GM19035 (cell line): ENCODE data around the gene SLC22A3.
"Not testable (repeated sequence)": the region's sequence is repeated elsewhere in the genome, so short reads cannot be mapped to it uniquely, and the experiment has no call there.

Experiments used
- ATAC-seq: cut with Tn5 transposase; IDR thresholded peaks from one replicate; pipeline ENCODE4 v1.9.1; 2021; ENCODE audit not compliant: unreplicated experiment

The SLC22A3 gene

DNA sequence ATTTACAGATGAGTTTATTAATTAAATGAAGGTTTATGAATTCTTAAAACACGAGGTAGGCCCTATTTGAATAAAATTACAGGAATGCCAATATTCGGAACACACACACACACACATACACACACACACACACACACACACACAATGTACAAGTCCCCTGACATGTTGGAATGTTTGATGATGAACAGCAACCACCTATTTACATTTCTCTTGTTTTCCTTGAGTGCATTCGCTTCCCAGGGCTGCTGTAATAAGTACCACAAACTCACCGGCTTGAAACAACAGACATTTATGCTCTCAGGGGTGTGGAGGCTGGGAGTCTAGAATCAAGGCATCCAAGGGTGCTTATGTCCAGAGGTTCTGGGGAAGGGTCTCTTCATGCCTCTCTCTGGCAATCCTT, 90.3 kb downstream of the SLC22A3 start:
- no peak for ATAC-seq

DNA sequence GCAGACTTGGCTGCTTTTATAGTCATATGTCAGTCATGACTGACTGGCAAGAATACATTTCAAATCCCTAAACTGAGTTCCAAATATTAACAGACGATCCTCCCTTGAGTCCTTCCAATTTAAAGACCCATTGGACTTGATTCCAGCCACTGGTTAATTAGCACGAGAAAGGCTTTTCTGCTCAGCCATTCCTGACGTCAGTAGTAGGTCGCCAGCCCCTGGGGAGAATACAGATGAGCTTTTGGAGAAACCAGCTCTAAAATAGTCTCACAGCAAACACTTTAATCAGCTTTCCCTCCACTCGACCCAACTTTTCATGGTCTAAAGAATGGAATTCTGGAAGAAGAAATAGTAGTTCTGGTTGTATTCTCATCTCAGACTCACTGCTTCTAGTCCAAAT, 91.6 kb downstream of the SLC22A3 start:
- ATAC-seq, result no peak

DNA sequence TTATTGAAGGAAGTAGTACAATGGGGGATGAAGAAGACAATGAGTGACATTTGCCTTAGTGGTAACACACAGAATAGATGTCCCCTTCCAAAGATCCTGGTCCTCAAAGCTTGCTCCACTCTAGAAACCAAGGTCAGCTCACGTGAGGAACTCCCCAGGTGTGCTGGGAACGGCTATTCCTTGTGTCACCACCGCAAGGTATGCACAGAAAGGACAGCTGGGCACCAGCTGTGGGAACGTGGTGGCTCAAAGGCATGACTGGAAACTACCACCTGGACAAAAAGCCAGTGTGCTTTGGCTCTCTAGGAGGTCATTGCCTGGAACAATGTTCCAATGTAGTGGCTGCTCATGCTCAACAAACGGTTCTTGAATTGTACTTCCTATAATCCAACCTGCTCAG, 94.0 kb downstream of the SLC22A3 start:
- ATAC-seq, result no peak

DNA sequence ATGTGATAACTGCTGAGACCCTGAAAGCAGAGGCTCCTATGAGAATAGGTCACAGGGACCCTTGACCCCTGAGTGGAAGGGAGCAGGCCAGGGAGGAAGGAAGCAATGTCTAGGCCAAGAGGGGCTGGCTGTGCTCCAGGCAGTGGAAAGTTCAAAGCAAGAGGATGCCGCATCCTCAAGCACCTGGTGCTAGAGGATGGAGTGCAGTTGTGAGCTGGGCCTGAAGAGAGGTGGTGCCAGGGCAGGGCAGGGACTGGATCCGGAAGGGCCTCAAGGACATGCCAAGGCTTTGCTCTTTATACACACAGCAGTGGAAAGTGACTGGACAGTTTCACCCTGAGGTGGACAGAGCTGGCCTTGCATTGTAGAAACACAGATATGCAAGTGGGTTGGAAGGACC, 97.0 kb downstream of the SLC22A3 start:
- ATAC-seq, result no peak

DNA sequence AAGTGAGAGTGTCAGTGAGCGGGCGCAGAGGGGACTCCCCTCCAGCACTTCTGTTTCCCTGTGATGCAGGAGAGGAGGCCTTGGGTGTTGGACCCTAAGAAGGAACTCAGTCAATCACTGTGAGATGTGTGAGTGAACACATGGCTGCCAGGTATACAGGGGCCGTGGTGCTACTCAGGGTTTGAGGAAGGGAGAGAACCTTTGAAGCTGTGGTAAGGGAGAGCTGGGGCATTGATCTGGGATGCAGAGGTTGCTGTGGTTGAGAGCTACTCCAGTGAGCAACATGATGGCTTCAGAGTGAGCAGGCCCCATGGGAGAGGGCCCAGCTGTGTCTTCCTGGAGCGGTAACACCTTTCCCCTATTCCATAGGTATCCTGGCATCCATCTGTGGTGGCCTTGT, 99.2 kb downstream of the SLC22A3 start:
- no peak for ATAC-seq

DNA sequence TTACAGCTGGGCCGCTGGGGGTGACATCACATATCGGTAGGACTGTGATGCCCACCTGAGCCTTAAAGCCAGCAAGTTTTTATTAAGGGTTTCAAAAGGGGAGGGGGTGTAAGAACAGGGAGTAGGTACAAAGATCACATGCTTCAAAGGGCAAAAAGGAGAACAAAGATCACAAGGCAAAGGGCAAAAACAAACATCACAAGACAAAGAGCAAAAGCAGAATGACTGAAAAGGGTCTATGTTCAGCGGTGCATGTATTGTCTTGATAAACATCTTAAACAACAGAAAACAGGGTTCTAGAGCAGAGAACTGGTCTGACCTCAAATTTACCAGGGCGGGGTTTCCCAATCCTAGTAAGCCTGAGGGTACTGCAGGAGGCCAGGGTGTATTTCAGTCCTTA, 101.6 kb downstream of the SLC22A3 start:
- not testable (repeated sequence) for ATAC-seq

DNA sequence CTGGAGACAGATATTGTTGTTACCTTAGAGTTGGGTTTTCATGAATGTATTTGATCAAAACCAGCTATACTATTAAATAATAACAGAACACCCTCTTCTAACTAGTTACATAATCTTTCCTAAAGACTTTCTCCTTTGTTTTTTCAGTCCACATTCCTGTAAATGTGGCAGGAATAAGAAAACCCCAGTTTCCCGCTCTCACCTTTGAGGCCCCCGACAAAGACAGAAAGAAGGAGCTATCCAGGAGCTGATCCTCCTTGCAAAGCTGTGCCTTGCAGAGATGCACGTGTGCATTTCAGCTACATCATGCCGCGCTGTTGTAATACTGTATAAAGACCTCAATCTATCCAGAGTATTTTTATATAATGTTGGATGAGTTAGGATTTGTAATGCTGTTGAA, 102.7 kb downstream of the SLC22A3 start:
- no peak for ATAC-seq

DNA sequence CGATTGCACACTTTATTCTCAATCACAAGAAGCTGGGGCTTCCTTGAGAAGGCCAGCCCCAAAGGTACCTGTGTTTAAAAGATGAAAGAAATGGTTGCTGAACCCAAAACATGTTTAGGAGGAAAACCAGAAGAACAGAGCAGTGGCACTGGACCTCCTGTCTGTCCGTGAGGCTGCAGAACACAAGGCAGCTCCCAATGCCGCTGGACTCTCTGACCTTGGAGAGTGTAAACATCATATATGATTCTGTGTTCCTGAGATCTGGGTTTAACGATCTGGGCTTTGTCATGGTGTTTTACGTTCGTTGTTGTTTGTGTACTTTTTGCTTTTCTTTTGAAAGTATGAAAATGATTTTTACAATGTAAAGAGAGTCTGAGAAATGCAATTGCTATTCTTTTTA, 106.1 kb downstream of the SLC22A3 start:
- no peak for ATAC-seq

DNA sequence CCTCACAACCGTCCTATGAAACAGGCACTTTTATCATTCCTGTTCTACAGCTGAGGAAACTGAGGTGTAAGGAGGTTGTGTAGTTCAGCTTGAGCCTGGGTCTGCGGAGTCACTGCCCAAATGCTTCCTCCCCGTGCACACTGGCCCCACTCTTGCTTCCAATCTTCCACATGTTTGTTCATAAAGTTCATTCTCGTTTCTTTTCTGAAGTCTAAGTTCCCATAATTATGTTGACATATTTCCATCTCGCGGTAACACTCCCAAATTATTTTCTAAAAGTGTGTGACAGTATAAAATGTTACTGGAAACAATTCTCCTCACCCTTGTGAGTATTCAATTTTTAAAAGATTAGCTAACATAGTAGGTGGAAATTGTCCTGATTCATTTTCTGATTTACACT, 106.9 kb downstream of the SLC22A3 start:
- no peak for ATAC-seq

DNA sequence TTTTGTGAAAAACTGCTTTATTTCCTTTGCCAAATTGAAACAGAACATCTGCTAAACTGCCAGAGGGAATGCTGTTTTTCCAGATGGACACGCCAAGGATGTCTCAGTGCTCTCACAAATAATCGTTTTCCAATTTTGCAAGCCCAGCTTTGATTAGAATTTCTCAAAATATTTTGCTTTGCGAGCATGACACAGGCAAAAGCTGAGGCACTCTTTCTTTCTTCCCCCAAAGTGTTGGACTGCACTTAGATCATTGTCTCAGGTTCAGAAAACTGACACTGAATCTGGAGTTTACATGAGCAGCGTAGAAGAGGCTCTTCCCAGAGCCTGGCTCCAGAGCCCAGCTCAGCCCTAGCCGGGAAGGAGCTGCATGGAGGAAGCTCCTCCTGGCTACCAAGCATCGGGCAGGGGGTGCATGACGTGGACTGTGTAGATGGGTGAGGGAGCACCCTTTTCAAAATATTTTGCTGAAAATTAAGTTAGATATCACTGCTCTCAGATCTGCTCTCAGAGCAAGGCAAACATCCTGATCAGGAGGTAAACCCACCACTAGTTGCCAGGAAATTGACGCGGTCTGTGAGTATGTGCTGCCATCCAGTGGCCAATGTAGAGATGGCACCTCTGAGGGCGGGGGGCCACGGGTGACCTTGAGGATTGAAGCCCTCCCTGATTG, 107.5 kb downstream of the SLC22A3 start:
- peak; percentile 73 for ATAC-seq

DNA sequence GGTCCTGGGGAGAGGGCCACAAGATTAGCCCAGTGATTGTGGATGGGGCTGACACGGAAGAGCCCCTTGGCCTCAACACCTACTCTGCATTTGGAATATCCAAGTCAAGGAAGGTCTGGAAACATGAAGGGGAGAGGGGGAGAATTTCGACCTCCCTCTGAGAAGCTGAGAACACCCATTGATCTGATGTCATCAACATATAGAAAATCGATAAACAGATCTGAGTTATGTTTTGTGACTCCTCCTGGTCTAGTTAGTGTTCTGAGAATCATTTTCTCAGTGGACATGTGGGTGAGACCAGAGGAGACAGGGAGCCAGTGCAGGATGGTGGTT, 108.0 kb downstream of the SLC22A3 start:
- no peak for ATAC-seq

DNA sequence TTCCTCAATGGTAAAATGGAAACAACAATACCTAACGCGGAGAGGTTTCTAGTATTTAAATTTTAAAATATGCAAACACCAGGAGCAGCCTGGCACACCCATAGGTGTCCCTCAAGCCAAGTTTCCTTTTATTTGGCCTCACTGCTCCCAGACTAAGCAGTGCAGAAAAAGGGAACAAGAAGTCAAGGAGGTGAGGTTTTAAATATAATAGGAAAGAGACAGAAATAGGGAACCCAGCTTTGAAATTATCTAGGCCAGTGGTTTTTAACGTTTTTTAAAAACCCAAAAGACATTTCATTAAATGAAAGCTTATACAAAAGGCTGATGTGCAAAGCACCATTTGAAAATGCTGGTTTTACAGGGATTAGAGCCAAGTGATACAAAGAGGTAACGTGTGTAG, 109.6 kb downstream of the SLC22A3 start:
- no peak for ATAC-seq

DNA sequence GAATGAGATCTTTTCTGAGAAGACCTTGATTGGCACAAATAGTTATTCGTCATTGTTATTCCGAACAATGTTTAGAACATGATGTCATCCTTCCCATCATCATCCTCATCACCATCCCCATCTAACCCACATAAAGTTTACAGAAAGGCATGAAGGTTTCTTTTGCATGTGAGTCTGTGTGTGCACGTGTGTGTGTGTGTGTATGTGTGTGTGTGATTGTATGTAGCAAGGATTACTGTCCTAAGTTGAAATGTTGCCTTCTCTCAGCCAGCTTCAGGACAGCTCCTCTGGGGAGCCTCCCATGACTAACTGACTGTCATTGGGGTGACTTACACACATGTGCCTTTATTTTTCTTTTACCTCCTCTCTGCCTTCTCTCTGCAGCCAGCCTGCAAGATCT, 113.5 kb downstream of the SLC22A3 start:
- ATAC-seq, result no peak

DNA sequence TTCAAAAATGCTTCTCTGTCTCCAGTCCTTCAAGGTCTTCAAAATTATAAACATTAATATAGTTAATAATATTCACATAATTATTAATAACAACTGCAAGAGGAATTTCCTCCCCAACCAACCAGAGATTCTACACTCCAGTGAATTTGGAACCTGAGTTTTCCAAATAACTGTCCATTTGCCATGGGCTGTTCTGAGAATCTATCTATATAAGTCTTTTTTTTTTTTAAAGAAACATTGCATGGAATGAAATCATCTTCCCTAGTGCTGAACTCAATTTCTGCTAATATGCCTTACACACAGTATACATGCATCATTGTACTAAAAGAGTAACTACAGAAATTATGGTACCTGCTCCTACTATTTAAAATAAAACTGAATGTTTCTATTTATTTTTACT, 113.9 kb downstream of the SLC22A3 start:
- ATAC-seq, result no peak

DNA sequence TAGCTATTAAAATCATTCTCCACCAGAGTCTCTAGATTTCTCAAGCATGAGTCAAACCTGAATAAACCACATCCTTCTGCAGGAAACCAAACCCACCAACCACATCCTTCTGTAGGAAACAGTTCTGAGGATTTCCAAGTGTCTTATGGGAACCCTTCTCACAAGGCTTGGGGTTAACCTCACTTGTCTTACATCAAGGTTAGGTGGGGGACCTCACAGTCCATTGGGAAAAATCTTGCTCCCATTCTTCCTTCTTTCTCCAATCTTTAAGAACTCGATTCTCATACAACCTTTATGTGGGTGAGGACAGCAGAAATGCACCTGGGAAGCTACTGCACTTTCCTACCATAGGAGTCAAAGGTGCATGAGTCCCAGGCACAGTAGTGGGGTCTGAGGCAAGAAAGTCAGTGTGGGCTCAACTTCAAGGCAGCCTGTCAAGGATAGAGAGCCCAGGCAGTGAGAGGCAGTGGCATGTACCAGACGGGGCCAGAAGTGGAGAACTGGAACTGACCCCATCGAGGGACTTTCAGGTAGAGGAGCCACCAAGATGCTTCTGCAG, 114.5 kb downstream of the SLC22A3 start:
- ATAC-seq, result peak; percentile 97

DNA sequence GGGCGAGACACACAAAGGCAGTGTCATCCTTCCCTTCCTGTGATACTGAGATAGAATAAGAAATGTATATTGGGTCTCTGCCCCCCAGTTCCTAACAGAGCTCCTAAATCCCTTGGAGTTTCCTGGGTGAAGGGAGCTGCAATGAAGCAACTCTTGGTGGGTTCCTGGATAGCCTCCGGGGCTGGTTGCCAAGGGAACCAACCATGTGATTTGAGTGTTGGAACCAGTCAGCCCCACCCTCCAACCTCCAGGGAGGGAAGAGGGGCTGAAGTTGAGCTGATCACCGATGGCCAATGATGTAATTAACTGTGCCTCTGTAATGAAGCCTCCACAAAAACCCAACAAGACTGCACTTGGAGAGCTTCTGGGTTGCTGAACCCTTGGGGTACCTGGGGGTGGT, 116.6 kb downstream of the SLC22A3 start:
- no peak for ATAC-seq

DNA sequence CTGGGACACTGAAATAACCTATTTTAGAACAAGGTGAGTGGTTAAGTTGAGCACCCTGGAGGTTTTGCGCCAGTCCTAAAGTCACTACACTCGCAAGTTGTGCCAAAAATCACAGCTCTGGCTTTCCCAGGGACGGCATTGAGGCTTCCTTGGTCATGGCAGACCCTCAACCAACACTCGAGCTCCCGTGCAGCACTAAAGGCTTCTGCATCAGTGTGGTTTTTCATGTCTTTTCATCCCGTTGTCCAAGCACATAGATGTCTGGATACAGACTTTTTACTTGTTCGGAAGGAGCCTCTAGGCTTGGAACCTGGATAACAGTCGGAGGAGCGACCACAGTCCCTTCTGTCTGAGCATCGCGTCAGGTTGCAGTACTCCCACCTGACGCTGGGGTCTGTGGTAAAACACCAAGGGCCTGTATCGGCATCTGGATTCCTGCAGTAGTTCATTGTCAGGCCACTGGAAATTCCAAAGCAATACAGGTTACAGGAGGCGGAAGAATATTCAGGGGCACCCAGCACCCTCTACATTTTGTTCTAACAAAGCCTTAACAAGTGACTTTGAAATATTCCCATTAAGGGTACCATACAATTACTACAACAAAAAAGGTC, 119.2 kb downstream of the SLC22A3 start:
- ATAC-seq, result not testable (repeated sequence)

DNA sequence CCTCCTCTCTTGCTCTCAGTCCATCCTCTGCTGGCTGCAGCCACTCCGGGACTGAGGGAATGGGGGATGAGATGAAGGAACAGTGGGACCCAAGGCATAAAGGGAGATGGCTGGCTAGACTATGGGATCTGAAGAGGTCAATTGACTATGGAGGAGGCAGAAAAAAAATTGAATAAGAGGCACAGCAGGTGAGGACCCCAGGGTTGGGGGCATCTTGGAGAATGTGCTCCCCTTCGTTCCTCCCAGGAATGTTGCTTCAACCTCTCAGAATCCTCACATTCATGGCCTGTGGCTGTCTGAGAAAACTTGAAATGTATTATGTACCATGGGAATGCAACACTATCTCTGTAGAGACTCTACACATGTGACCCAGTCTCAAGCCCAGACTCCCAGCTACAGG, 121.0 kb downstream of the SLC22A3 start:
- ATAC-seq, result no peak

DNA sequence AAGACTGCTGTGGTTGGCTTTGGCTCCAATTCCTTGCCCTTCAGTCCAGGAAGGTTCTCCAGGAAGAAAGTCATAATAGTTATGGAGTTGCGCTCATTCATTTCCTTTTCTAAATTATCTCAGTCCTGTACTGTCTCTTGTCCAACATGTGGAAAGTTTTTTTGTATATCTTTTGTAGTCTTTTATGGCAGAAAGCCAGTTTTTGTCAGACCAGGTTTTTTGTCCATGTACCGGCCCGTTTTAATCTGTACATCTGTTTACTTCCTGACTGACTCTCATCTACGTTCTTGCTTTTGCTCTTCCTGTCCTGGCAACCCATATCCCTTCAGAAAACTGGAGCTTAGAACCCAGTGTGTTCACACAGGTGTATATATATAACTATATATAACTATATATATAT, 127.9 kb downstream of the SLC22A3 start:
- not testable (repeated sequence) for ATAC-seq

DNA sequence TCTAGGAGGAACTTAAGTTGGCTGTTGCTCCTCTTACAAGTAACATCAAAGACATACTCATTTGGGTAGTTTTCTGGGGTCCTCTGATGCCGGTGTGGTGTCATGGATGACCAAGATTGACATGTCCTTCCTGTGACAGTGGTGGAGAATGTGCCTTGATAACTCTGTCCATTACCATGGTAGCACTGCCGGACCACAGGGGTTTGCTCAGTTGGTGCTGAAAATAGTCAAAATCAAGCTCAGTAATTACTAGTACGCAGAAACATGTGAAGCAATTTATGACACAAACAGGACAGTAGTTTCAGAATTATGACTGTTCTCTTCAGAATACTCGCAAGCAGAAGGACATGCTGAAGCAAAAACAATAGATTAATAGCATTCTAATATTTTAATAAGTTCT, 128.9 kb downstream of the SLC22A3 start:
- not testable (repeated sequence) for ATAC-seq

DNA sequence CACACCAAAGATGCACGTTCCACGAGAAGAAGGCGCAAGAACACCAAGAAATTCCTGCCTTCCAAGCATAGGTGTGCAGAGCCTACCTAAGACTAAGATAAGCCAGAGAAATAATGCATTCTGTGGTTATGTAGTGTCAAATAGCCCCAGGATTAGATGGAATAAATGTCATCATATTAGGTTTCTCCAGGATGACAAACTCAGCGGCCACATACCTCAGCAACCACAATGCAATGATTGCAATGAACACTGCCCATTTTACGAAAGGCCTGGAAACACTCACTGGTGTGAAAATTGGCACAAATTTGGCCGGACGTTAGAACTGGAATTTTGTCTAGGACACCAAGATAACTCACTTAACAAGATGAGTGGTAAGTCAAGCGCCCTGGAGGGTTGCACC, 129.7 kb downstream of the SLC22A3 start:
- no peak for ATAC-seq

DNA sequence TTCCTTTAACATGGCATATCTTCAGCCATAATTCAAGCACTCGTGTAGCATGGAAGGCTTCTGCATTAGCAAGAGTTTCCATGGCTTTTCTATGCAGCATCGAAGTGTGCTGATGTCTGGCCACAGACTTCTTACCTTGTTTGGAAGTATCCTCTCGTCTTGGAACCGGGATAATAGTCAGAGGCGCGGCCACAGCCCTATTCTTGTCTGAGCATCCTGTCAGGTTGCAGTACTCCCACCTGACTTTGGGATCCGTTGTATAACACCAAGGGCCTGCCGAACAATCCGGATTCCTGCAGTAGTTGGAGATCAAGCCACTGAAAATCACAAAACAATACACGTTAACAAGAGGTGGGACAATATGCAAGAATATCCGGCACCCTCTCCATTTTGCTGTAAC, 138.9 kb downstream of the SLC22A3 start:
- no peak for ATAC-seq

DNA sequence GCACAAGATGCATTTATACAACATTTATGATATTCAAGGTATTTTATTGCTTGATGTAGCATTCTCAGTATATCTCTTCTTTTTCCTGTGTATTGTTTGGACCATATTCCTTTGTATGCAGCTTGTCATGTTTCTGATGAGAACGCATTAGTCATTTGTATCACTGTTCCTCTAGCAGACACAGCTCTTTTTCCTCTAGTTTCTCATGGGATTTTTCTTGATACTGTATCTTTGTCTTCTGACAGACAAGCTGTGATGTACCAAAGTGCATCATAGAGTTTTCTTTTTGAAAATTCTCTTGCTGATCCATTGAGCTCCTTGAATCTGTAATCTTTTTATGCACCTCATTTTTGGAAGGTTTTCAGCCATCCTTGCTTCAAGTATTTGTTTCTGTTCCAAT, 140.9 kb downstream of the SLC22A3 start:
- no peak for ATAC-seq
